Measurements from ENCODE around the gene PPP4R3A.
"Not testable (repeated sequence)": the region's sequence is repeated elsewhere in the genome, so short reads cannot be mapped to it uniquely, and the experiment has no call there.

PPP4R3A gene

DNA sequence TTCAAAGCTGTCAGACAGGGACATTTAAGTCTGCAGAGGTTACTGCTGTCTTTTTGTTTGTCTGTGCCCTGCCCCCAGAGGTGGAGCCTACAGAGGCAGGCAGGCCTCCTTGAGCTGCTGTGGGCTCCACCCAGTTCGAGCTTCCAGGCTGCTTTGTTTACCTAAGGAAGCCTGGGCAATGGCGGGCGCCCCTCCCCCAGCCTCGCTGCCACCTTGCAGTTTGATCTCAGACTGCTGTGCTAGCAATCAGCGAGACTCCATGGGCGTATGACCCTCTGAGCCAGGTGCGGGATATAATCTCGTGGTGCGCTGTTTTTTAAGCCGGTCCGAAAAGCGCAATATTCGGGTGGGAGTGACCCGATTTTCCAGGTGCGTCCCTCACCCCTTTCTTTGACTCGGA lies 73.8 kb downstream of the PPP4R3A start:
- DNase-seq: not testable (repeated sequence)

GRCh38 chr14:91429385-91429784 lies 80.7 kb downstream of the PPP4R3A start:
- no peak for DNase-seq

DNA sequence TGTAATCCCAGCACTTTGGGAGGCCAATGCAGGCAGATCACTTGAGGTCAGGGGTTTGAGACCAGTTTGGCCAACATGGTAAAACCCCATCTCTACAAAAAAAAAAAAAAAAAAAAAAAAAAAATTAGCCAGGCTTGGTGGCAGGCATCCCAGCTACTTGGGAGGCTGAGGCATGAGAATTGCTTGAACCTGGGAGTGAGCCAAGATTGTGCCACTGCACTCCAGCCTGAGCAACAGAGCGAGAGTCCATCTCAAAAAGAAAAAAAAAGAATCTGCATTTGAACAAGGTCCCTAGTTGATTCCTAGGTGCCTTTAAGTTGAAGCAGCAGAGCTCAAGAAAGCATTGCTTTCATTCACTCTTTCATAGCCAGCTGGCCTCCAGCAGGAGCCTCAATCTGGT lies 81.2 kb downstream of the PPP4R3A start:
- DNase-seq: not testable (repeated sequence)

DNA sequence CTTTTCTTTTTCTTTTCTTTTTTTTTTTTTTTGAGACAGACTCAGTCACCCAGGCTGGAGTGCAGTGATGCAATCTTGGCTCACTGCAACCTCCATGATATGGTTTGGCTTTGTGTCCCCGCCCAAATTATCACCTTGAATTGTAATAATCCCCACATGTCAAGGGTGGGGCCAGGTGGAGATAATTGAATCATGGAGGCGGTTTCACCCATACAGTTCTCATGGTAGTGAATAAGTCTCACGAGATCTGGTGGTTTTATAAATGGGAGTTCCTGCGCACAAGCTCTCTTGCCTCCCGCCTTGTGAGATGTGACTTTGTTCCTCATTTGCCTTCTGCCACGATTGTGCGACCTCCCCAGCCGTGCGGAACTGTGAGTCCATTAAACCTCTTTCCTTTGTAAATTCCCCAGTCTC lies 84.6 kb downstream of the PPP4R3A start:
- not testable (repeated sequence) for DNase-seq

GRCh38 chr14:91424813-91425530 lies 85.1 kb downstream of the PPP4R3A start:
- no peak for DNase-seq

DNA sequence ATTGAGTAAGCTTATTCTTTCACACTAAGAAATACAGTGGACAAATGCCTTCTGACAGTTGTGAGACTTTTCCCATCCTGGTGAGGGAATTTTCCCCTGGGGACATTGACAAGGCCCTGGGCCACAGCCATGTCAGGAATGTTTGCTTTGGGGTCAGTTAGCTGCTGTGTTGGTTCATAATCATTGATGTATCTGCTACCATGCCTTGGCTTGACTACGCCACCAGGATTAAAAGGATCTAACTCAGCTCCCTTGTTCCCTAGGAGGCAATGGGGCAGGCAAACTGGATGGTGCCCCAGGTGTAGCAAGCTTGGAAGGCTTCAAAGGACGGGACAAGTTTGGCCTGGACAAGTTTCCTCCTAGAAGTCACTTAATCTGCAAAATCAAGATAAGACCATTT lies 89.4 kb downstream of the PPP4R3A start:
- no peak for DNase-seq

- DNase-seq: no peak
These were observed 90.7 kb downstream of the PPP4R3A start for GRCh38 chr14:91419451-91419850.

DNA sequence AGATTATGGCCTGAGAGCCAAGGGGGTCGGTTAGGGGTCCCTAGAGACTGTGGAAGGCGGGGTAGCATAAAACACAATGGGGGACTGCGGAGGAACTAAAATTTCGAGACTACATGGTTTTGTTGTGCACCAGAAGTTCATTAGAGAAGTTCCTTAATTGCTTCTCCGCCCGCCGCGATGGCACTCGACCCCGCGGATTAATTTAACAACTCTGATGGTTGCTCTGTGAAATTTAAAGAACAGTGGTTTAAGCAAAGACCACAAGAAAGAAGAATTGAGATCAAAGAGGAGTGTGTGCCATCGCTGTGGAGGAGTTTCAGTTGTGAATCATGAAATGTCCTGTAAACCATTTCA lies 91.1 kb downstream of the PPP4R3A start:
- DNase-seq: peak in 2 of 5 experiments; percentile 70 to 77

DNA sequence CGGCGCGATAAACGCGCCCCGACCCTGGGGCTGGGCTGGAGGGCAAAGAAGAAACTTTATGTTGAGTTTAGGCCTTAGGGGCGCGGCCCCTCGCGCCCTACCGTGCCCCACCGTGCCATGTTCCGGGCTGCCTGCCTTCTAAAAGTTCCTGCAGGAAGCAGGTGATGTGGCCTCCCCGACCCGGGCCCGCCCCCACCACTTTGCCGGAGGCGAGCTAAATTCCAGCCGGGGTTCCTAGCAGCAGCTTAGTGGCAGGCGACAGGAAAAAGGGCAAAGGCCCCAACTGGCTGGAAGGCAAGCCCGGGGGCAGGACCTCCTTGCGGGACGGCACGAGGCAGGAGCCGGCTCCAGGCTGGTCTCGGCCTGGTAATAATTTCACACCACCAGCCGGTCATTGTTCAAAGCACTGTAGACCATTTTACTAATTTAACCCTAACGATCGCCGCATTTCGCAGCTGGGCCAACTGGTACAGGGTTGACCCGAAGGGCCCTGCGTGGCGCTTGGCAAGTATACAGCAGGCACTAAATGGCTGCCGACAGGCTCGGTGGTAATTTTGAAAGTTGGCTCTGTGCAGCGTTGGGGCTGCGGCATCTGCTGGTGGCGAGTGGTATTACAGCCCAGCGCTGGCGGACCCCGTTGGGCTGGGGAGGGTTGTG lies 91.6 kb downstream of the PPP4R3A start:
- peak; percentile 67 to 81 (median 75) for DNase-seq

GRCh38 chr14:91417983-91418386 lies 92.1 kb downstream of the PPP4R3A start:
- DNase-seq: peak; percentile 46 to 91 (median 64)

DNA sequence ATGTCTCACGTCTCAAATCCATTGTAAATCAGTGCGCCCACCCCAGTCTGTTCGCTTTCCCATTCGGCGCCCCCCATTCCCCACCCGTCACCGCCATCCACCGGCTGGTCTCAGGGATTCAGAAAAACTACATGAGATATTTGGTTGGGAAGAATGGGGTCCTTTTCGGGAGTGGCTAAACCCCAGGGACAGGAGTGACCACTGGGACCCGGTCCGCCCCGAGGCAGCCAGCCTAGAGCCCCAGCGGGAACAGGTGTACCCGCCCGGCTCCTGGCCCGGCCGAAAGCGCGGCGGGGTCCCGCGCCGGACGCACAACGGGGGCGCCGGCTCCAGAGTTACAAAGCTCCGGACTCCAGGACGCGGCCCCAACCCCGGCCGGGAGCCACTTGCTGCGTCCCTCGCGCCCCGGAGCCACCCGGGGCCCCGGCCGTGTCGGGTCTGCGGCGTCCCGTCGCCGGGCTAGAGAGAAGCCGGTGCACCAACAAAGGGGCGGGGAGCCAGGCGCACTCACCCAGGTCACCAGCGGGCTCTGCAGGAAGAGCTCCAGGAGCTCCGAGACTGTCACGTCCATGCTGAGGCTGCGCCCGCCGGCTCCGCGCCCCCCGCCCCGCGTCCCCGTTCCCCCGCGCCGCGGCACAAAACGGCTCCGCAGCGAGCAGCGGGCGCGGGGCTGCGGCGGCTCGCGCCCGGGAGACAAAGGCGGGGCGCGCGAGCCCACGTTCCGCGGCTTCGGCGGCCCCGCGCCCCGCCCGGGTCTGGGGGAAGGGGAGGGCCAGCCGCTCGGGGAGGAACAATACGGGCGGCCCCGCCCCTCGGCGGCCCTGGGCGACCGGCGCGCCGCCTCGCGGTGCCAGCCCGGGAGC lies 92.8 kb downstream of the PPP4R3A start, which contains the start of gene CCDC88C:
Gene CCDC88C, minus strand, starts transcription at position 701 of the 863 bp plus-strand sequence. Its CDS starts 130 bp downstream, at position 571.
- peak; percentile 63 to 88 (median 74) for DNase-seq

DNA sequence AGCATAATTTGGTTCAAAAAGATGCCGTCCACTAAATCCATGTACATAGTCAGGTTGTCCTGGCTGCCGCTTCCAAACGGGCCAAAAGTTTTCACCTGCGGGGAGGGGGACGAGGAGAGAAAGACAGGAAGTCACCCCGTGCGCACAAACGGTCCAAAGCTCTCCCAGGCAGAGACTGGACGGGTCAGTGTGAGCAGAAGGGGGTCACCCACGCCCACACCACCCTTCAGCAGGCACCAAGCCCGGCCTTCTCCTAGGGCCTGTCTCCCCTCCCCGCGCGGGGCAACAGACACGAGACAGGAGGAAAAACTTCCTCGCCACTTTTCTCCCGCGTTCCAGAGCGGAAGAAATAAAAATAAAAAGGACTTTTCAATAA lies 93.4 kb downstream of the PPP4R3A start:
- no peak for DNase-seq

GRCh38 chr14:91415794-91416743 lies 94.0 kb downstream of the PPP4R3A start:
- DNase-seq: peak in 4 of 5 experiments; percentile 42 to 95 (median 76)

DNA sequence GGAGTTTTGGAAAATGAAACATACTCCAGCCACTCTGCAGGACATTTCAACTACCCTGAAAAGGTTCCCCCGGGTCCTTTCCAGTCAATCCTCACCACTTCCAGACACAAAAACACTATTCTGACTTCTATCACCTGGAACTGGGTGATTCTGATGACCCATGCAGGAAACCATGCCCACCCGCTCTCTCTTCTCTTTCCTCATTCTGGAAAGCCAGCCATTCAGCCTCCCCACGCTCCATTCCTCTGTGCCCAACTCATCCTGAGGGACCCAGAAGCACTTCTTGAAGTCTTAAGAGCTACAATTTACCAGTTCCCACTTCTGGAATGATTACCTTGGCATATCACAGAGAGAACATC lies 95.7 kb downstream of the PPP4R3A start:
- no peak for DNase-seq

- DNase-seq: peak in 3 of 5 experiments; percentile 61 to 64 (median 62)
These were observed 96.3 kb downstream of the PPP4R3A start for GRCh38 chr14:91413547-91414474.

DNA sequence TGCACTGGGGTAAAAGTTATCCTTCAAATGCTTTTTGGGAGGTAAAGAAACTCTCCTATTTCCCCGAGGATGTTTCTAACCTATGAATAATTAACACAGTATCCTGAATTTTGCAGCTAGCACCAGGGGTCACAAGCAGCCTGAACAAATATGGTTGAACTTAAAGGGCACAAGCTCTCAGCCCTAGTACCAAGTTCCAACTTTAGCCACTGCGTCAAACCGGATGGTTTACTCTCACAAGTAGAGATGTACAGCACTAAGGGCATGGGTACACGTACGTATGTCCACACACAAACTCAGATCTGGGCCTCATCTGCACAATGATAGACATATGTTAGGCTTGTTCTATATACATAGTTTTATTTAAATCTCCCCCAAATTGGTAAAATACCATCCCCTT lies 97.2 kb downstream of the PPP4R3A start:
- peak in 1 of 5 experiments; percentile 62 for DNase-seq

GRCh38 chr14:91410771-91411536 lies 99.2 kb downstream of the PPP4R3A start:
- DNase-seq: peak in 1 of 5 experiments; percentile 84

GRCh38 chr14:91409928-91410718 lies 100.0 kb downstream of the PPP4R3A start:
- DNase-seq: peak in 2 of 5 experiments; percentile 46 to 80

DNA sequence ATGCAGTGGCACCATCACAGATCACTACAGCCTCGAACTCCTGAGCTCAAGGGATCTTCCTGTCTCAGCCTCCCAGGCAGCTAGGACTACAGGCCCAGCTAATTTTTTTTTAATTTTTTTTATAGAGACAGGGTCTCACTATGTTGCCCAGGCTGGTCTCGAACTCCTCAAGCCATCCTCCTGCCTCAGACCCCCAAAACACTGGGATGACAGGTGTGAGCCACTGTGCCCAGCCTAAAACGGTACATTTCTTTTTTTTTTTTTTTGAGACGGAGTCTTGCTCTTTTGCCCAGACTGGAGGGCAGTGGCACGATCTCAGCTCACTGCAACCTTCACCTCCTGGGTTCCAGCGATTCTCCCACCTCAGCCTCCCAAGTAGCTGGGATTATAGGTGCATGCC lies 100.9 kb downstream of the PPP4R3A start:
- DNase-seq: not testable (repeated sequence)
